Measurements from ENCODE around the gene CRCP. TPM values are rescaled to one million over a fixed set of nuclear protein-coding genes. Genes with fewer than 3 reads are reported as not detected.

CRCP gene
- total and polyA plus RNA-seq, 2 of the 13 experiments (the other 11 are each of a cell fraction or from before 2014, with no cell fraction given): 22.7 to 31.0 TPM

GRCh38 chr7:66075590-66076461 is 38.8 kb upstream of the CRCP start, which contains the start of gene ASL (continued):
- TF ChIP-seq HMGXB3 (CRISPR knock-in tag; IDR thresholded peaks at IDR 0.05; ENCODE audit: borderline replicate concordance): no peak
- TF ChIP-seq MAF1 (CRISPR knock-in tag; IDR thresholded peaks at IDR 0.05; ENCODE audit: borderline replicate concordance): 0 out of 2 replicates have a peak, but pooled peaks have one; percentile 66
- TF ChIP-seq AHR (CRISPR knock-in tag; IDR thresholded peaks at IDR 0.05): no peak
- TF ChIP-seq NFIB (CRISPR knock-in tag; IDR thresholded peaks at IDR 0.05; ENCODE audit: borderline replicate concordance): no peak
- peak in 1 of 2 experiments; percentile 28; a peak in 1 of 4 replicates for TF ChIP-seq ATF4 (CRISPR knock-in tag; IDR thresholded peaks at IDR 0.05)
- peak; percentile 70 for TF ChIP-seq ZNF263 (CRISPR knock-in tag; IDR thresholded peaks at IDR 0.05)
- no peak for TF ChIP-seq ZNF251 (CRISPR knock-in tag; IDR thresholded peaks at IDR 0.05)
- peak; percentile 30 for TF ChIP-seq STAG1 (CRISPR knock-in tag; IDR thresholded peaks at IDR 0.05)
- TF ChIP-seq ZNF652 (CRISPR knock-in tag; IDR thresholded peaks at IDR 0.05; ENCODE audit: borderline replicate concordance, low read depth): no peak
- peak; percentile 57; the same call in 1 of the 2 replicates for TF ChIP-seq RFXAP (CRISPR knock-in tag; IDR thresholded peaks at IDR 0.05; ENCODE audit: borderline replicate concordance)
- TF ChIP-seq HMG20B (CRISPR knock-in tag; conservative IDR thresholded peaks at IDR 0.05): no peak
- TF ChIP-seq NFKB2 (CRISPR knock-in tag; IDR thresholded peaks at IDR 0.05; ENCODE audit: borderline replicate concordance): peak; percentile 89; the same call in 1 of the 2 replicates
- 0 out of 2 replicates have a peak, but pooled peaks have one; percentile 17 for TF ChIP-seq SOX5 (CRISPR knock-in tag; IDR thresholded peaks at IDR 0.05; ENCODE audit: borderline replicate concordance)
- no peak for TF ChIP-seq CBFB (CRISPR knock-in tag; IDR thresholded peaks at IDR 0.05)
- no peak for TF ChIP-seq REL (CRISPR knock-in tag; conservative IDR thresholded peaks at IDR 0.05)
- no peak; the same call in 1 of the 2 replicates for TF ChIP-seq NRL (CRISPR knock-in tag; IDR thresholded peaks at IDR 0.05; ENCODE audit: borderline replicate concordance)
- TF ChIP-seq ZFP91 (CRISPR knock-in tag; IDR thresholded peaks at IDR 0.05; ENCODE audit: borderline replicate concordance): peak; percentile 72; the same call in 1 of the 2 replicates
- TF ChIP-seq KLF6 (CRISPR knock-in tag; IDR thresholded peaks at IDR 0.05): 0 out of 2 replicates have a peak, but pooled peaks have one; percentile 37
- no peak for TF ChIP-seq TFE3 (CRISPR knock-in tag; IDR thresholded peaks at IDR 0.05)
- TF ChIP-seq EEA1 (CRISPR knock-in tag; IDR thresholded peaks at IDR 0.05; ENCODE audit: borderline replicate concordance): no peak
- TF ChIP-seq ZNF781 (CRISPR knock-in tag; IDR thresholded peaks at IDR 0.05; ENCODE audit: borderline replicate concordance, not compliant biosample characterization): no peak

Measured in HepG2 (cell line).